Astrocyte (in vitro differentiated cells and primary cell): ENCODE measurements around the gene RABL3. TPM values are rescaled to one million over a fixed set of nuclear protein-coding genes. Genes with fewer than 3 reads are reported as not detected.

Source experiments
- DNase-seq: peaks from one replicate; pipeline ENCODE4 v3.0.0-alpha.2; 2010; ENCODE audit warnings: low read depth
- FAIRE-seq: peaks from 2 replicates; lab custom pipeline; 2011; peaks lifted over from hg19 to GRCh38; lab: Jason Lieb, UNC
- H2AFZ ChIP-seq: 2 replicates; pipeline ENCODE4 v1.6.0; 2012; ENCODE audit warnings: low read depth, low read length, inconsistent platforms
- H3K27ac ChIP-seq: 2 replicates; pipeline ENCODE4 v1.5.1; 2011; ENCODE audit warnings: low read depth, low read length, inconsistent platforms
- H3K27me3 ChIP-seq: 2 replicates; pipeline ENCODE4 v1.6.0; 2011; ENCODE audit warnings: low read length, inconsistent platforms; ENCODE audit not compliant: insufficient read depth
- H3K36me3 ChIP-seq: 2 replicates; pipeline ENCODE4 v1.5.1; 2011; ENCODE audit warnings: low read length, inconsistent platforms; ENCODE audit not compliant: insufficient read depth
- H3K4me1 ChIP-seq: 2 replicates; pipeline ENCODE4 v1.5.1; 2011; ENCODE audit warnings: low read length, inconsistent platforms; ENCODE audit not compliant: insufficient read depth
- H3K4me2 ChIP-seq: 2 replicates; pipeline ENCODE4 v1.6.0; 2012; ENCODE audit warnings: low read length, inconsistent platforms
- H3K4me3 ChIP-seq: 2 replicates; pipeline ENCODE4 v1.5.1; 2011; ENCODE audit warnings: low read depth, mild to moderate bottlenecking, low read length, inconsistent platforms; ENCODE audit not compliant: insufficient read depth
- H3K79me2 ChIP-seq: 2 replicates; pipeline ENCODE4 v1.6.0; 2012; ENCODE audit warnings: mild to moderate bottlenecking, low read length, inconsistent platforms; ENCODE audit not compliant: insufficient read depth
- H3K9ac ChIP-seq: 2 replicates; pipeline ENCODE4 v1.6.0; 2012; ENCODE audit warnings: mild to moderate bottlenecking, low read length, inconsistent platforms
- H3K9me3 ChIP-seq: 2 replicates; pipeline ENCODE4 v1.5.1; 2012; ENCODE audit warnings: low read depth, mild to moderate bottlenecking, low read length, inconsistent platforms; ENCODE audit not compliant: insufficient read depth
- H4K20me1 ChIP-seq: 2 replicates; pipeline ENCODE4 v1.6.0; 2012; ENCODE audit warnings: low read length, inconsistent platforms; ENCODE audit not compliant: insufficient read depth
- H3K27ac Mint-ChIP-seq: one replicate; pipeline ENCODE4 v1.8.0; 2021; ENCODE audit warnings: mild to moderate bottlenecking, mixed read lengths; ENCODE audit not compliant: unreplicated experiment
- H3K27me3 Mint-ChIP-seq: one replicate; pipeline ENCODE4 v1.8.0; 2021; ENCODE audit warnings: low read depth, mixed read lengths; ENCODE audit not compliant: unreplicated experiment
- H3K36me3 Mint-ChIP-seq: one replicate; pipeline ENCODE4 v1.8.0; 2021; ENCODE audit warnings: low read depth, mixed read lengths; ENCODE audit not compliant: unreplicated experiment
- H3K4me1 Mint-ChIP-seq: one replicate; pipeline ENCODE4 v1.8.0; 2021; ENCODE audit warnings: low read depth, mixed read lengths; ENCODE audit not compliant: unreplicated experiment
- H3K4me3 Mint-ChIP-seq: one replicate; pipeline ENCODE4 v1.8.0; 2021; ENCODE audit warnings: mild to moderate bottlenecking, moderate library complexity, mixed read lengths; ENCODE audit not compliant: unreplicated experiment
- H3K9me3 Mint-ChIP-seq: one replicate; pipeline ENCODE4 v1.8.0; 2021; ENCODE audit warnings: mild to moderate bottlenecking, mixed read lengths; ENCODE audit not compliant: unreplicated experiment
- CTCF ChIP-seq: IDR thresholded peaks from 2 replicates; pipeline ENCODE4 v1.5.1; 2011; ENCODE audit warnings: low read depth, mild to moderate bottlenecking, inconsistent platforms, low read length, moderate library complexity; ENCODE audit not compliant: insufficient read depth
- EZH2 ChIP-seq: IDR thresholded peaks from 2 replicates; pipeline ENCODE4 v1.6.1; 2012; ENCODE audit warnings: mild to moderate bottlenecking, low read length, inconsistent platforms; ENCODE audit not compliant: insufficient read depth
- total RNA-seq: library from RNA; stranded (reverse); gene quantifications from 2 replicates; pipeline ENCODE4 v1.2.1, GENCODE V29; 2021

The RABL3 gene
- total RNA-seq, 1 donor from 2014 or later = 16.8 TPM

GRCh38 chr3:120756061-120756460 lies 13.7 kb upstream of the RABL3 start:
- Histone ChIP-seq H3K27me3 (no peaks in the 10 kb centered on the region), H4K20me1 (no peaks in the 10 kb centered on the region), H3K9me3 (no peaks in the 10 kb centered on the region), H3K27ac (no peak overlapping the region), H3K4me2 (no peak overlapping the region), H3K36me3 (no peaks in the 10 kb centered on the region), H3K79me2 (peaks cover 79% of the 10 kb centered on the region), H3K4me3 (no peak overlapping the region), H3K4me1 (no peaks in the 10 kb centered on the region), H3K9ac (no peak overlapping the region), H2AFZ (no peak overlapping the region)
- TF ChIP-seq CTCF = no peak
- TF ChIP-seq EZH2 = no peak
- H3K27ac Mint-ChIP-seq = no peak overlapping the region
- H3K36me3 Mint-ChIP-seq = peaks cover 14% of the 10 kb centered on the region
- peaks cover 7% of the 10 kb centered on the region for H3K9me3 Mint-ChIP-seq
- no peaks in the 10 kb centered on the region for H3K4me1 Mint-ChIP-seq
- no peak overlapping the region for H3K4me3 Mint-ChIP-seq
- FAIRE-seq (no peak), DNase-seq (no peak)
- no peaks in the 10 kb centered on the region for H3K27me3 Mint-ChIP-seq

- peaks cover 3% of the 10 kb centered on the region for H3K9me3 Mint-ChIP-seq
- no peaks in the 10 kb centered on the region for H3K36me3 ChIP-seq
- peaks cover 82% of the 10 kb centered on the region for H3K79me2 ChIP-seq
- no peak overlapping the region for H3K4me3 Mint-ChIP-seq
- TF ChIP-seq EZH2 = no peak
- no peak for TF ChIP-seq CTCF
- H4K20me1 ChIP-seq = no peaks in the 10 kb centered on the region
- H2AFZ ChIP-seq = no peak overlapping the region
- no peak overlapping the region for H3K27ac ChIP-seq
- peaks cover 14% of the 10 kb centered on the region for H3K36me3 Mint-ChIP-seq
- H3K27me3 ChIP-seq = no peaks in the 10 kb centered on the region
- H3K27ac Mint-ChIP-seq = no peak overlapping the region
- H3K4me1 Mint-ChIP-seq = no peaks in the 10 kb centered on the region
- no peak overlapping the region for H3K4me3 ChIP-seq
- DNase-seq (no peak), FAIRE-seq (no peak)
- no peak overlapping the region for H3K4me2 ChIP-seq
- no peaks in the 10 kb centered on the region for H3K9me3 ChIP-seq
- no peaks in the 10 kb centered on the region for H3K4me1 ChIP-seq
- no peak overlapping the region for H3K9ac ChIP-seq
- no peaks in the 10 kb centered on the region for H3K27me3 Mint-ChIP-seq
Measured at GRCh38 chr3:120753810-120754209, 11.5 kb upstream of the RABL3 start.

GRCh38 chr3:120752865-120753264 lies 10.5 kb upstream of the RABL3 start:
- Histone ChIP-seq H3K27ac (no peak overlapping the region), H4K20me1 (no peaks in the 10 kb centered on the region), H3K9ac (no peak overlapping the region), H3K4me2 (no peak overlapping the region), H3K79me2 (peaks cover 73% of the 10 kb centered on the region), H2AFZ (no peak overlapping the region), H3K4me1 (no peaks in the 10 kb centered on the region), H3K27me3 (no peaks in the 10 kb centered on the region), H3K9me3 (no peaks in the 10 kb centered on the region), H3K36me3 (no peaks in the 10 kb centered on the region), H3K4me3 (no peak overlapping the region)
- DNase-seq (no peak), FAIRE-seq (no peak)
- no peaks in the 10 kb centered on the region for H3K4me1 Mint-ChIP-seq
- no peak for TF ChIP-seq CTCF
- TF ChIP-seq EZH2 = no peak
- no peak overlapping the region for H3K27ac Mint-ChIP-seq
- no peaks in the 10 kb centered on the region for H3K27me3 Mint-ChIP-seq
- H3K4me3 Mint-ChIP-seq = no peak overlapping the region
- peaks cover 8% of the 10 kb centered on the region for H3K36me3 Mint-ChIP-seq
- peaks cover 2% of the 10 kb centered on the region for H3K9me3 Mint-ChIP-seq
